HG03521 (cell line): ENCODE results near the gene SYT14.
"Not testable (repeated sequence)": the region's sequence is repeated elsewhere in the genome, so short reads cannot be mapped to it uniquely, and the experiment has no call there.

ENCODE experiments used
- ATAC-seq: cut with Tn5 transposase; IDR thresholded peaks from one replicate; pipeline ENCODE4 v1.9.1; 2021; ENCODE audit warnings: mild to moderate bottlenecking, moderate library complexity; ENCODE audit not compliant: unreplicated experiment

SYT14 gene

DNA sequence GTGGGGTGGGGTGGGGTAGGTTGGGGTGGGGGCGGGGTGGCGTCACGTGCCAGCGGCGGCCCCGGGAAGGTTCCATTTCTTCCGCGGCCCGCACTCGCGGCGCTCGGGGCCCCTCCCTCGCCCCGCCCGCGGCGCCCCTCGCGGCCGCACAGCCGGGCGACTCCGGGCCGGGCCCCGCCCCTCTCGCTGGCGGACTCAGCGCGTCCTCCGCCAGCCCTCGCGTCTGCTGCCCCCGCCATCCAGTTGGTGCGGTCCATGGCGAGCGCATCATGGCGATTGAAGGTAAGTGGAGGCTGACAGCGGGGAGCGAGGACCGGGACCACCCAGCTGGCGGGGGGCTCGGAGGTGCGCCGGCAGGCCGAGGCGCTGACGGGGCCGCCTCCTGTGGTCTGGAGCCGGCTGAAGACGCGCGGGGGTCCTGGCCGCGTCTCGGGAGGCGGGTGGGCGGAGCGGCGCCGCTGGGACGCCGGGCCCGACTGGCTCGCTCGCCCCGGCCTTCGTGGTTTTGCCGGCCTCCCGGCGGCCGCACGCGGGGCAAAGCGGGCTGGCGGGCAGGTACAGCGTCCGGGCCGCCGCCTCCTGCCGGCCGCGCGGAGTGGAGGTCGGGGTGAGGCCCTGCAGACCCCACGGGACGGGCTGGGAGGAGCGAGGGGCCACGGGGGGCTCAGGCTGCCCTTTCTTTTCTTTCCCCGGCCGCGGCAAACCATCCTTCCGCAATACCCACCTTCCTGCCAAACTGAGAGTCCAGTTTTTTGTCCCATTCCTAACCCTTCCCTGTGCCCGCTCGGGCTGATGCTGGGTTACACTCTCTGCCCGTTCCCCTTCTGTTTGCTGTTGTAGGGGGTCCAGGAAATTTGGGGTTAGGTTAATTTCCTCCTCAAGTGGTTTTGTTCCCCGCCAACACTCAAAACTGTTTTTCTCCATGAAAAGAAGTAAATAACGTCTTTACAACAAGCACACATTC lies at the start of gene SYT14:
SYT14 (plus strand) TSS at position 222 of the 964 bp plus-strand sequence; CDS start at position 270, 48 bp downstream.
- ATAC-seq, result no peak

DNA sequence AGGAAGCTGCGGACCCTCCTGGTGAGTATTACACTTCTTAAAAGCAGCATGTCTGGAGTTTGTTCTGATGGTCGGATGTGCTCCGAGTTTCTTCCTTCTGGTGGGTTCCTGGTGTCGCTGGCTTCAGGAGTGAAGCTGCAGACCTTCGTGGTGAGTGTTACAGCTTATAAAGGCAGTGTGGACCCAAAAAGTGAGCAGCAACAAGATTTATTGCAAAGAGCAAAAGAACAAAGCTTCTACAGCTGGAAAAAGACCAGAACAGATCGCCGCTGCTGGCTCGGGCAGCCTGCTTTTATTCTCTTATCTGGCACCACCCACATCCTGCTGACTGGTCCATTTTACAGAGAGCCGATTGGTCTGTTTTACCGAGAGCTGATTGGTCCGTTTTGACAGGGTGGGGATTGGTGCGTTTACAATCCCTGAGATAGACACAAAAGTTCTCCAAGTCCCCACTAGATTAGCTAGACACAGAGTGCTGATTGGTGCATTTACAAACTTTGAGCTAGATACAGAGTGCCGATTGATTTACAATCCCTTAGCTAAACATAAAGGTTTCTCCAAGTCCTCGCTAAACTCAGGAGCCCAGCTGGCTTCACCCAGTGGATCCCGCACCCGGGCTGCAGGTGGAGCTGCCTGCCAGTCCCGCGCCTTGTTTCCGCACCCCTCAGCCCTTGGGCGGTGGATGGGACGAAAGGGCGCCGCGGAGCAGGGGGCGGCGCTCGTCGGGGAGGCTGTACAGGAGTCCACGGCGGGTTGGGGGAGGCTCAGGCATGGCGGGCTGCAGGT lies 49.5 kb upstream of the SYT14 start:
- ATAC-seq, result not testable (repeated sequence)

DNA sequence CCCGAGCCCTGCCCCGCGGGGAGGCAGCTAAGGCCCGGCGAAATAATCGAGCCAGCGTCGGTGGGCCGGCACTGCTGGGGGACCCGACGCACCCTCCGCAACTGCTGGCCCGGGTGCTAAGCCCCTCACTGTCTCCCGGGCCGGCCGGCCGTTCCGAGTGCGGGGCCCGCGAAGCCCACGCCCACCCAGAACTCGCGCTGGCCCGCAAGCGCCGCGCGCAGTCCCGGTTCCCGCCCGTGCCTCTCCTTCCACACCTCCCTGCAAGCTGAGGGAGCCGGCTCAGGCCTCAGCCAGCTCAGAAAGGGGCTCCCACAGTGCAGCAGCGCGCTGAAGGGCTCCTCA lies 49.0 kb upstream of the SYT14 start:
- ATAC-seq, result no peak

DNA sequence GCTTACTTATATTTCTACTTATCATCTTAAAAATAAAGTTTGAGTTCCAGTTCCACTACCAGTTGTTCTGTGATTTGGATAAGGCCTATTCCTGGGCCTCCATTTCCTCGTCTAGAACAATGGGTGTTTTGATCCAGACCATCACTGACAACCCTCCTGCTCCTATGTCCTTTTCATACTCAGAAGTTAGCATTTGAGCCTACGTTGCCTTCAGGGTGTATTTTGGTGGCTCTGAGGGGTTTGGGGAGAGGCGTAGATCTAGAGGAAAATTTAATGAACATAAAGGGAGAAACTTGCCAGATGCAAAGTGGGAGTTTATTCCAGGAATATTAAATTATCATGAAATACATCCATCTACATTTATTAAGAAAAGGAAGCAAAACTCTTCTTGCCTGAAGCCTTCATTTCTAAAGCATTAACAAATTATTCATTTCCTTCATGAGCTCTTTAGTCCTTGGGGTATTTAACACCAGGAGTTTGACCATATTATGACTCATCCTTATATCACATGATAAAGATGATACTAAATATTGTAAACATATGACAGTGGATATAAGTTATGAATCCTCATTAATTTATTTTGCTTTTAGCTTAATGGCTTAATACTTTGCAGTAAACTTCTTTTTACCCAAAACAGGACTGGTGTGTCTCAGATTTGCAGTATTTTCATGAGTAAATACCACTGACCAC lies 47.2 kb upstream of the SYT14 start:
- ATAC-seq, result no peak

DNA sequence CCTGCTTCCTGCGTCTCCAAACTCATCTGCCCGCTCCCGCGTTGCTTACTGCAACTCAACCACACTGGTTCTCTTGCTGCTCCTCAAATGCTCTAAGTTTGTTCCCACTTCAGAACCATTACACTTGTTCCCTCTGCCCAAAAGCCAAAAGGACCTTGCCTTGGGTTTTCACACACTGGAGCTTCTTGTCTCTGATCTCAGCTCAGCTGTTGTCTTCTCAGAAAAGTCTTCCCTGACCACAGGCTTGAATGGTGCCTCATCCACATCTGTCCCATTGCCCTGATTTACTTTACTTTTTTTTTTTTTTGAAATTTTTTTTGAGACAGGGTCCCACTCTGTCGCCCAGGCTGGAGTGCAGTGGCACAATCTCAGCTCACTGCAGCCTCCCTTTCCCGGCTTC lies 44.3 kb upstream of the SYT14 start:
- ATAC-seq, result no peak

DNA sequence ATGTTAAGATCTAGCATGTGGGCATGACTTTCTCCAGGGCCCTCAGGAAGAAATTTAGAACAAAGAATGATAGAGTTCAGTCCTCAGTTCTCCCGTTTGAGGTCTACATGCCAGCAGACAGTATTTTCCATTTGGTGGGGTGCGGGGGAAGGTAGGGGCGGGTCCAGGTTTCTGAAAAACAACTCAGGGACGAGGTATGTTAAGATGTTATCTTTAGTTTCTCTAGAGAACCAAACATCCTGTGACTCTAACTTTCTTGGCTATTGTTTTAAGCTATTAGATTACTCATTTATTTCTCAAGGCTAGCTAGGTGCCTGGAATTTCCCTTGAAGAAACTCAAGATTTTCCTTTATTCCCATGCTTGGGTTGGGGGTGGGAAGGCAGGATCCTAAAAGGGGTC lies 42.3 kb upstream of the SYT14 start:
- no peak for ATAC-seq

DNA sequence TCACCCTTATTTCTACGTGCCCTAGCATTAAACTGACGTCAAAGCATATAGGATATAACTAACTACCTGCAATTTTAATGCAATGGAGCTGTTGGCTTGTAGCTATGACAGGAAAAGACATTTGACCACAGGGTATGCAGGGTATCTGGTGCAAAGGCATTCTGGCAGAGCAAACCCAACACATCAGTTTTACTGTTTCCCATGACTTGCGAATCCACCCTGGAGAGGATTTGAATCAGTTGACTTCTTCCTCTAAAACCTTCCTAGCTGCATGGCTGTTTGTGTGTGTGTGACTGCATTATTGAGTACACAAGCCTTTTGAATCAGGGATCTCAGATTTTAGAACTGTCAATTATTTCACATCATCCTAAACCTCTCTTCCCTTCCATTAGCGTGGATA lies 41.7 kb upstream of the SYT14 start:
- ATAC-seq, result no peak

DNA sequence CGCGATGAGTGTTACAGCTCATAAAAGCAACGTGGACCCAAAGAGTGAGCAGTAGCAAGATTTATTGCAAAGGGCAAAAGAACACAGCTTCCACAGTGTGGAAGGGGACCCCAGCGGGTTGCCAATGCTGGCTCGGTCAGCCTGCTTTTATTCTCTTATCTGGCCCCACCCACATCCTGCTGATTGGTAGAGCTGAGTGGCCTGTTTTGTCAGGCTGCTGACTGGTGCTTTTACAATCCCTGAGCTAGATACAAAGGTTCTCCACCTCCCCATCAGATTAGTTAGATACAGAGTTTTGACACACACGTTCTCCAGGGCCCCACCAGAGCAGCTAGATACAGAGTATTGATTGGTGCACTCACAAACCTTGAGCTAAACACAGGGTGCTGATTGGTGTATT lies 39.7 kb upstream of the SYT14 start:
- ATAC-seq, result not testable (repeated sequence)

DNA sequence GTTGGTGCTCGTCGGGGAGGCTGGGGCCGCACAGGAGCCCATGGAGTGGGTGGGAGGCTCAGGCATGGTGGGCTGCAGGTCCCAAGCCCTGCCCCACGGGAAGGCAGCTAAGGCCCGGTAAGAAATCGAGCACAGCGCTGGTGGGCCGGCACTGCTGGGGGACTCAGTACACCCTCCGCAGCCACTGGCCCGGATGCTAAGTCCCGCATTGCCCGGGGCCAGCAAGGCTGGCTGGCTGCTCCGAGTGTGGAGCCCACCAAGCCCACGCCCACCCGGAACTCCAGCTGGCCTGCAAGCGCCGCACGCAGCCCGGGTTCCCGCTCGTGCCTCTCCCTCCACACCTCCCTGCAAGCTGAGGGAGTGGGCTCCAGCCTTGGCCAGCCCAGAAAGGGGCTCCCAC lies 39.2 kb upstream of the SYT14 start:
- ATAC-seq, result not testable (repeated sequence)

DNA sequence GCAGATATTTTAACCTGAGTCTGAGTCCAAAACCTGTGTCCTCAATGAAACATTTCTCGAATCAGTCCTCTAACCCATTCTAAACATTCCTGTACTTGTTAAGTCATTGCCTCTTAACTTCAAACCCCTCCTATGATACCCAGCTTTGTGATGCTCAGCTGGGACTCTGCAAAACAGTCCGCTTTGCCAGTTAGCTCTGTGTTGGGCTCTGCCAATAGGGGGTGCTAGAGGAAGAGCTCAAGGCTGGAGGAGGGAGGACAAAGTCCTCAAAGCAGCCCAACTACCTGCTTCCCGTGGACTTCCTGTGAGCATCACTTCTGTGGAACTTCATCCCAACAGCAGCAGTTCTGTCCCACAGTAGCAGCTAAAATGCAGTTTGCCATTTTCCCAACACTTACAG lies 38.1 kb upstream of the SYT14 start:
- ATAC-seq, result no peak

DNA sequence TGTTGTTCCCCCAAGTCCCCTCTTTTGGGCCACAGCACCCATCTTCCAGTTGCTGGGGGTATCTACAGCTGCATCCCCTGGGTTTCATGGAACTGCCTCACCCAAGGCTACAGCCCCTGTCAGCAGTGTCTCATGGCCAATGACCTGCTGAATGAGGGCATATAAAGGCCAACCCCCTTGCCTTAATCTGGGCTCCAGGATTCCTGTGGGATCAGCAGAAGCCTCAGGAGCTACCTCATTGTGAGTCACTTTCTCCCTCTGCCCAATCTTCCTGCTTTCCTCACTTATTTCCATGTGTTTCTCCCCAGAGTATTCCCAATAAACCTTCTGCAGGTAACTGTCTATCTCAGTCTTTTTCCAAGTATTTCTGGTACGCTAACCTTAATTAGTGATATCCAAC lies 37.3 kb upstream of the SYT14 start:
- no peak for ATAC-seq

DNA sequence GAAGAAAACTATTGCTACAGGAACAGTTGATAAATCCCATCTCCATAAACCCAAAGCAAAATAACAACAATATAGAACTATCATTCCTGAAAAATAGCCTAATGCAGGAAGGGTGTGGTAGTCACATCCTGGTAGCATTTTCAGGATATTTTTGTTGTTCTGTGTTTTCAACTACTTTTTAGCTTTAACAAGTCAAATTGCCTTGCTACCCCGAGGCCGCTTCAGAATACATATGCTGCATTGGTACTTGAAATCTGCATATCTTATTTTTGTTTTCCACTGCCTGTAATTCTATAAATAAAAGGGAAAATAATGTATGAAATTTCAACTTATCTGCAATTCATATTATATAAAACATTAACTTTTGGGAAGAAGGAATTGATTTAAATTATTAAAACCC lies 36.8 kb upstream of the SYT14 start:
- no peak for ATAC-seq

DNA sequence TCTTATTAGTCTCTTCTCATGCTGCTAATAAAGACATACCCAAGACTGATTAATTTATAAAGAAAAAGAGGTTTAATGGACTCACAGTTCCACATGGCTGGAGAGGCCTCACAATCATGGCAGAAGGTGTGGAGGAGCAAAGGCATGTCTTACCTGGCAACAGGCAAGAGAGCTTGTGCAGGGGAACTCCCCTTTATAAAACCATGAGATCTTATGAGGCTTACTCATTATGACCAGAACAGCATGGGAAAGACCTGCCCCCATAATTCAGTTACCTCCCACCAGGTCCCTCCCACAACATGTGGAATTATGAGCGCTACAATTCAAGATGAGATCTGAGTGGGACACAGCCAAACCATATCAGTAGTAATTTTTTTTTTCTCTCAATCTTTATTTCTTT lies 33.2 kb upstream of the SYT14 start:
- ATAC-seq, result not testable (repeated sequence)

DNA sequence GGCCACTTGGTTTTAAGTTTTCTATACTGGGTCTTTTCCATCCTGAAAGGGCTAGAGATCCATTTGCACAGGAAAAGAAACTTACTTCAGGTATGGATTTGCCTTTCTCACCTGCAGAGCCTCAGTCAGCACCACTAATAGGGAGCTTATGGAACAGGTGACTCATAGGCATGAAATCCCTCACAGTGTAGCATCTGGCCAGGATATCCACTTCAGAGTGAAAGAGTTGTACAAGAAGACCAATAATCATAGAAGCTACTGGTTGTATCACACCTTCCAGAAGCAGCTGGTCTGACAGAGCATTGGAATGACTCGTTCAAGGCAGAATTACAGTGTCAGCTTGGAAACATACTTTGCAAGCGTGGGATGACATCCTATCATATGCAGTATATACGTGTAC lies 26.3 kb upstream of the SYT14 start:
- no peak for ATAC-seq

DNA sequence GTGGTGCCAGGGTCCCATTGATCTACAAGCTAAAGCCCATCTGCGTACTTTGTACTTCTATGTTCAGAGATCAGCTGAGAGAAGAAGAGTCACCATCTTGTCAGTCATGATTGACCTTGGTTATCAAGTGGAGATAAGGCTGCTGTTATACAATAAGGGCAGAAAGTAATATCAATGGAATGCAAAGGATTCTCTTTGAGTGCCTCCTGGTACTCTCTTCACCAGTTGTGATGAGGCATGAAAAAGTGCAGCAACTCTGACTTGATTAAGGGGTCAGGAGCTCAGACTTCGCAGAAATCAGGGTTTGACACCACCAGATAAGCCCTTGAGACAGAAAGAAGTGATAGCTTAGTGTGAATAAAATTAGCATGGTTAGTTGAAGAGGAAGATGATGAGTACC lies 25.7 kb upstream of the SYT14 start:
- no peak for ATAC-seq

DNA sequence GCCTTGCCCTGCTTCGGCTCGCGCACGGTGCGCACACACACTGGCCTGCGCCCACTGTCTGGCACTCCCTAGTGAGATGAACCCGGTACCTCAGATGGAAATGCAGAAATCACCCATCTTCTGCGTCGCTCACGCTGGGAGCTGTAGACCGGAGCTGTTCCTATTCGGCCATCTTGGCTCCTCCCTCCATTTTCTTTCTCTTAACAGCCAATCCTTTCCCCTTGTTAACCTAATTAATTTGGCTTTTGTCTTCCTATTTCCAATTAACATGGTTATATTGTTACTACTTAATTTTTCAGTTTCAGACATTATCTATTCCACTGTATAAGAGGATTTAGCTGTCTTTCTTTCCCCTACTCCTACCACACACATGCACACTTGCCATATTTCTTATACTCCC lies 18.4 kb upstream of the SYT14 start:
- not testable (repeated sequence) for ATAC-seq

DNA sequence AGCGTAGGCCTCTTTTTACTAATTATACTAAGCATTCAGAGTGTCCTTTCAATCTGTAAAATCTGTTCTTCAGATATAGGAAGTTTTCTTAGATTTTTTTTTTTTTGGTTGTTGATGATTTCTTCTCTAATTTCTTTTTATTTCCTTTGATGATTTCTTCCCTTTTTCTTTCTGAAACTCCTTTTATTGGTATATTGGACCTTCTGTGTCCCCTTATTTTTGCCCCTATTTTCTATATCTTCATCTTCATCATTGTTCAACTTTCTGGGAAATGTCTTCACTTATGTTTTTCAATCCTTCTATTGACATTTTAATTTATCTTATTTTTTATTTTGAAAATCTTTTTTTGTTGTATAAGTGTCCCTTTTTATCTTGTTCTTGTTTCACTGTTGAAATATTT lies 17.2 kb upstream of the SYT14 start:
- no peak for ATAC-seq

DNA sequence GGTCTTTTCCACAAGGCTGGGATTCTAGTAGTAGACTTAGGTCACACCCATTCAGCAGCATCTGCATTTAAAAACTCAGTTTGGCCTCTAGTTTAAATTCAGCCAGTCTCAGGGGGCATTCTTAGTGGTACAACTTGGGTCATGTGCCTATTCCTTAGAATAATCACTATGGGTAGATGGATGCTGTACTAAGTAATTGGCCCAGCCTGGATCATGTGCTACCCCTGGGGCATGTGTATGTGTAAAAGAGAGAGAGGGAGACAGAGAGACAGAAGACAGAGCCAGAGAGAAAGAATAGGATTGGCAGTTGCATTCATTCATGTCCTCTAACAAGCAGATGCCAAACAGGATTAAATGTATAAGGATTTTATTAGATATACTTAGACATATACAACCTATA lies 13.6 kb upstream of the SYT14 start:
- no peak for ATAC-seq

DNA sequence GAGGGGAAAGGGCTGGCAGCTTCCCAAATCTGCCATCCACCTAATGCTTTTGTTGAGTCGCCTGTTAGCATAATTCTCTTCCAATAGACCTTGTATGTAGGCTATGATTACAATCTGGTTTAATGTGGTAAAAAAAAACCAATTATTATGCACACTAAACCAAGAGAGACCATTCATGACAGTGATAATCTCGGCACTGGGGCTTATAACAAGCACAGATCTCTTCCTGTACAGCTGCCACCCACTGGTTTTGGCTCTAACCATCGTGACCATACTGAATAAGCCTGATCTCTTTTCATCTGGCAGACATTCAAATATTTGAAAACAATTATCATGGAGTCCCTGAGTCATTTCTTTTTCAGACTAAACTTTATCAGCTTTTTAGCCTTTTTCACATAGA lies 12.0 kb upstream of the SYT14 start:
- ATAC-seq, result no peak

DNA sequence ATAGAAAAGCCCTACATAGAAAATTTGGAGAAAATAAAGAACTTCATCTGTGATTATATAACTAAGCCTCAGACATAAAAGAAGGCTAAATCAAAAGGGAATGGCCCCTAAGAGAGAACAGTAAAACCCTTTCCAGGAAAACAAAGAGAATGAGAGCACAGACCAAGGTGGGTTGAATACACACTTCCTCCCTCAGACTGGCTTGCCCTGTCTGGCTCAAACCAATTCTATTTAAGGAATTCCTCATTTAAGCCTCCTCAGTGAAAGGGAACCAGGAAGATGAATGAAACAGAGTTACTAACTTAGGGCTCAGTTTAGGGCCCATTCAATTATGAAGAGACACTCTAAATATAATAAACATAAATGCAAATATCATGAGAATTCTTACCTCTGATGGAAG lies 10.6 kb upstream of the SYT14 start:
- no peak for ATAC-seq

DNA sequence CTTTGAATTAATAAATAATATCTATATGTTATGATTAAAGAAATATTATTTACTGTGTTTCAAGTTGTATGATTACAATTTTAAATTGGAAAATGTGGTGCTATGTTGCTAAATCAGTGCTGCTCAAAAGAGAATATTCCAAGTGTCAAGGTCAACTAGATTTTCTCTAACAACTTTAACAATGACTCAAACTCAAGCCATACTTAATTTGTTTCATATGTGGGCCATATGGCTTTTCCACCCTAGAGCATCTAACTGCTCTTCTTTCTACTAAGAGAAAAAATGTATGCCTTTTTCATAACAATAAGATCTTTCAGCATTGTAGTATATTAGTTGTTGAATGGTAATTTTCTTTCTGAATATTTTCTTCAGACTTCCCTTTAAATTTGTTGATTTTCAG lies 8.3 kb upstream of the SYT14 start:
- no peak for ATAC-seq

DNA sequence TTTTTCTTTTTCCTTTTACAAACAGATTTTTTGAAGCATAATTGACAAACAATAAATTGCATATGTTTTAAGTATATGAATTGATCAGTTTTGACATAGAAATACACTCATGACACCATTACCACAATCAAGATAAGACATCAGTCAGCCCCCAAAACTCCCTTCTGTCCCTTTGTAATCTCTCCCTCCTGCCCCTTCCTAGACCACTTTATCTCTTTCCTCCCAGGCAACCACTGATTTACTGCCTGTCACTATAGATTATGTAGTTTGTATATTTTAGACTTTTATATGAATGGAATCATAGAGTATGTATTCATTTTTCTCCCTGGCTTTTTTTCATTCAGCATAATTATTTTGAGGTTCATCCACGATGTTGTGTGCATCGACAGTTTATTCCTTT lies 6.9 kb upstream of the SYT14 start:
- ATAC-seq, result no peak
